Renal cortex interstitium (tissue), 11 donors: ENCODE measurements around the gene OLFML3. TPM values are rescaled to one million over a fixed set of nuclear protein-coding genes. Genes with fewer than 3 reads are reported as not detected.
A peak's percentile ranks its signal among the peaks of the same experiment; 100 is the strongest.
"Not testable (repeated sequence)": the region's sequence is repeated elsewhere in the genome, so short reads cannot be mapped to it uniquely, and the experiment has no call there.

ENCODE experiments used
- DNase-seq, 11 donors: peaks; one replicate each; pipeline ENCODE4 v3.0.0-alpha.2; 2013; ENCODE audit warnings: low read depth in 9 of 11, low spot score in 4 of 11; ENCODE audit errors: extremely low read depth in 1 of 11
- polyA plus RNA-seq, 3 donors: library from polyadenylated mRNA; unstranded; fragments of 120-200 nt; gene quantifications; one replicate each; pipeline ENCODE4 v1.2.1, GENCODE V29; 2013; ENCODE audit not compliant: insufficient read length in 3 of 3

OLFML3 gene
- polyA plus RNA-seq, 3 donors: 130 to 168 (median 133) TPM

- DNase-seq: no peak
These were observed 36.1 kb upstream of the OLFML3 start for GRCh38 chr1:113943028-113943811.

GRCh38 chr1:113945329-113945728 is 33.9 kb upstream of the OLFML3 start:
- DNase-seq: no peak

GRCh38 chr1:113946112-113946511 is 33.2 kb upstream of the OLFML3 start:
- no peak for DNase-seq

- DNase-seq: no peak
These were observed 32.4 kb upstream of the OLFML3 start for GRCh38 chr1:113946678-113947387.

GRCh38 chr1:113947388-113948107 is 31.7 kb upstream of the OLFML3 start:
- DNase-seq: no peak

GRCh38 chr1:113948151-113948550 is 31.1 kb upstream of the OLFML3 start:
- DNase-seq: not testable (repeated sequence)

- DNase-seq: no peak
These were observed 30.3 kb upstream of the OLFML3 start for GRCh38 chr1:113949007-113949406.

GRCh38 chr1:113950908-113951307 is 28.4 kb upstream of the OLFML3 start:
- no peak for DNase-seq

- no peak for DNase-seq
These were observed 27.6 kb upstream of the OLFML3 start for GRCh38 chr1:113951719-113952118.

- no peak for DNase-seq
These were observed 21.3 kb upstream of the OLFML3 start for GRCh38 chr1:113957984-113958383.

- DNase-seq: no peak
These were observed 20.6 kb upstream of the OLFML3 start for GRCh38 chr1:113958691-113959090.

- DNase-seq: no peak
These were observed 15.9 kb upstream of the OLFML3 start for GRCh38 chr1:113963281-113963906.

- no peak for DNase-seq
These were observed 13.4 kb upstream of the OLFML3 start for GRCh38 chr1:113965703-113966412.

GRCh38 chr1:113972954-113973353 is 6.3 kb upstream of the OLFML3 start:
- no peak for DNase-seq

GRCh38 chr1:113975211-113975895 is 3.9 kb upstream of the OLFML3 start:
- no peak for DNase-seq

GRCh38 chr1:113976609-113977278 is 2.5 kb upstream of the OLFML3 start:
- DNase-seq: peak in 1 of 11 donors; percentile 28

- no peak for DNase-seq
These were observed 1.4 kb upstream of the OLFML3 start for GRCh38 chr1:113977906-113978305.

- peak in 2 of 11 donors; percentile 44 to 62 for DNase-seq
These were observed 836 bp downstream of the OLFML3 start for GRCh38 chr1:113980110-113980509.
